IMR-90 (cell line): ENCODE data around the gene LYSMD4.

Source experiments
- BHLHE40 ChIP-seq: fragments of 150-350 bp; IDR thresholded peaks from 2 replicates; pipeline ENCODE4 v1.6.1; 2016; ENCODE audit warnings: mild to moderate bottlenecking, low read depth, low read length
- CEBPB ChIP-seq: IDR thresholded peaks from 2 replicates; pipeline ENCODE4 v1.6.1; 2012; ENCODE audit warnings: low read depth, low read length, improper control_type of control experiment
- CHD1 ChIP-seq: IDR thresholded peaks from 2 replicates; pipeline ENCODE4 v1.6.1; 2012; ENCODE audit warnings: low read depth, low read length, improper control_type of control experiment
- CTCF ChIP-seq: conservative IDR thresholded peaks from 2 replicates; pipeline ENCODE4 v1.5.1; 2012; ENCODE audit warnings: mild to moderate bottlenecking, low read depth, low read length, improper control_type of control experiment
- ELK1 ChIP-seq: fragments of 150-350 bp; IDR thresholded peaks from 2 replicates; pipeline ENCODE4 v1.6.1; 2016; ENCODE audit warnings: low read depth, mild to moderate bottlenecking, low read length, moderate library complexity, borderline replicate concordance
- FOS ChIP-seq: fragments of 150-350 bp; IDR thresholded peaks from 2 replicates; pipeline ENCODE4 v1.6.1; 2016; ENCODE audit warnings: low read depth, low read length
- MAFK ChIP-seq: IDR thresholded peaks from 2 replicates; pipeline ENCODE4 v1.6.1; 2012; ENCODE audit warnings: low read depth, low read length, improper control_type of control experiment
- MXI1 ChIP-seq: IDR thresholded peaks from 2 replicates; pipeline ENCODE4 v1.6.1; 2012; ENCODE audit warnings: low read depth, mild to moderate bottlenecking, low read length, moderate library complexity, borderline replicate concordance
- NFE2L2 ChIP-seq: fragments of 150-350 bp; IDR thresholded peaks from 2 replicates; pipeline ENCODE4 v1.6.1; 2016; ENCODE audit warnings: low read depth, mild to moderate bottlenecking, low read length
- POLR2A ChIP-seq: IDR thresholded peaks from 2 replicates; pipeline ENCODE4 v1.6.1; 2012; ENCODE audit warnings: mild to moderate bottlenecking, low read depth, low read length
- RAD21 ChIP-seq: IDR thresholded peaks from 2 replicates; pipeline ENCODE4 v1.6.1; 2012; ENCODE audit warnings: low read length, improper control_type of control experiment
- RCOR1 ChIP-seq: IDR thresholded peaks from 2 replicates; pipeline ENCODE4 v1.6.1; 2012; ENCODE audit warnings: mild to moderate bottlenecking, low read length, improper control_type of control experiment; ENCODE audit not compliant: insufficient replicate concordance
- RFX5 ChIP-seq: IDR thresholded peaks from 2 replicates; pipeline ENCODE4 v1.8.0; 2012; ENCODE audit warnings: low read depth, mild to moderate bottlenecking, low read length, moderate library complexity
- USF2 ChIP-seq: fragments of 150-350 bp; IDR thresholded peaks from 2 replicates; pipeline ENCODE4 v1.6.1; 2017; ENCODE audit warnings: mild to moderate bottlenecking, antibody characterized with exemption, low read length, low read depth

GRCh38 chr15:99707473-99708270, 25.6 kb downstream of the LYSMD4 start:
- TF ChIP-seq RAD21 (no peak), CTCF (no peak), POLR2A (no peak), RCOR1 (no peak), RFX5 (no peak), MAFK (no peak), FOS (no peak), CHD1 (no peak), CEBPB (no peak), BHLHE40 (no peak), MXI1 (no peak), USF2 (no peak), ELK1 (no peak), NFE2L2 (no peak)
